Sigmoid colon (tissue), 7 donors: Measurements from ENCODE around the gene CUTC. TPM values are rescaled to one million over a fixed set of nuclear protein-coding genes. Genes with fewer than 3 reads are reported as not detected.
"Not testable (repeated sequence)": the region's sequence is repeated elsewhere in the genome, so short reads cannot be mapped to it uniquely, and the experiment has no call there.

Source experiments
- DNase-seq: peaks from one replicate; pipeline ENCODE4 v3.0.0-alpha.2; 2019
- H3K27ac ChIP-seq, 4 donors: fragments of 200-600 bp; sonication (generic); one replicate each; pipeline ENCODE4 v1.5.1; 2016 to 2019; ENCODE audit warnings: mild to moderate bottlenecking in 1 of 4
- H3K27me3 ChIP-seq, 3 donors: fragments of 200-600 bp; sonication (generic); one replicate each; pipeline ENCODE4 v1.5.1; 2019; ENCODE audit warnings: mild to moderate bottlenecking in 1 of 3
- H3K36me3 ChIP-seq, 4 donors: fragments of 200-600 bp; sonication (generic); one replicate each; pipeline ENCODE4 v1.5.1; 2016 to 2019
- H3K4me1 ChIP-seq, 4 donors: fragments of 200-600 bp; sonication (generic); one replicate each; pipeline ENCODE4 v1.5.1; 2017 to 2019
- H3K4me3 ChIP-seq, 4 donors: fragments of 200-600 bp; sonication (generic); one replicate each; pipeline ENCODE4 v1.5.1; 2017 to 2019; ENCODE audit warnings: mild to moderate bottlenecking in 2 of 4, moderate library complexity in 1 of 4
- H3K9me3 ChIP-seq, 4 donors: fragments of 200-600 bp in 3 of 4; sonication (generic) in 3 of 4; one replicate each; pipeline versions ENCODE4 v1.5.1 to v1.6.1; 2013 to 2019
- EP300 ChIP-seq, 4 donors: sonication (generic); formaldehyde crosslinking; IDR thresholded peaks; one replicate each; pipeline ENCODE4 v1.6.1; 2017; ENCODE audit warnings: antibody characterized with exemption in 4 of 4
- POLR2A ChIP-seq, 2 donors: fragments of 450-650 bp; IDR thresholded peaks; one replicate each; pipeline ENCODE4 v1.6.1; 2016; ENCODE audit warnings: antibody characterized with exemption in 2 of 2, mild to moderate bottlenecking in 2 of 2, moderate library complexity in 2 of 2
- POLR2AphosphoS5 ChIP-seq, 4 donors: sonication (generic); formaldehyde crosslinking; IDR thresholded peaks; one replicate each; pipeline ENCODE4 v1.6.1; 2017; ENCODE audit warnings: antibody characterized with exemption in 4 of 4
- WGBS, 2 donors: extraction: QIAGEN DNeasy Blood & Tissue Kit; methylation state at CpG; one replicate each; pipeline ENCODE4 v1.1.7; 2013; 5-methylcytosine and 5-hydroxymethylcytosine counted together
- intact Hi-C: fragments of 100-400 bp; cut with DNase I; formaldehyde crosslinking; loops from one replicate; pipeline ENCODE4 v1.15.1; 2023
- polyA plus RNA-seq, 3 donors: library from polyadenylated mRNA; stranded (reverse); fragments of 200-250 nt; gene quantifications; one replicate each; pipeline ENCODE4 v1.2.3, GENCODE V29; 2013
- total RNA-seq, 4 donors: library from RNA; depleted of rRNA; stranded (reverse); fragments of >200 nt; gene quantifications; one replicate each; pipeline ENCODE4 v1.1.0, GENCODE V29; 2016
- TF ChIP-seq, protein P1 (sequence below), 4 experiments: fragments of 450-650 bp in 3 of 4; fragments of 200-600 bp in 1 of 4; IDR thresholded peaks; one replicate each; pipeline ENCODE4 v1.5.1; 2016 to 2019; ENCODE audit warnings: antibody characterized with exemption in 4 of 4, mild to moderate bottlenecking in 3 of 4, moderate library complexity in 2 of 4
- donor health status: healthy with polysubstance abuse.
- donor health status: Bipolar disorder and iron deficiency.
- donor health status: healthy.

CUTC gene
- total and polyA plus RNA-seq, 7 donors, result 16.4 to 30.7 (median 29.4) TPM

GRCh38 chr10:99742254-99742653 lies 10.2 kb downstream of the CUTC start:
- H3K36me3 ChIP-seq, result peaks cover 6 to 94% (median 41%) of the 10 kb centered on the region in 4 donors

GRCh38 chr10:99742701-99743100 lies 10.7 kb downstream of the CUTC start:
- TF ChIP-seq, protein P1, sequence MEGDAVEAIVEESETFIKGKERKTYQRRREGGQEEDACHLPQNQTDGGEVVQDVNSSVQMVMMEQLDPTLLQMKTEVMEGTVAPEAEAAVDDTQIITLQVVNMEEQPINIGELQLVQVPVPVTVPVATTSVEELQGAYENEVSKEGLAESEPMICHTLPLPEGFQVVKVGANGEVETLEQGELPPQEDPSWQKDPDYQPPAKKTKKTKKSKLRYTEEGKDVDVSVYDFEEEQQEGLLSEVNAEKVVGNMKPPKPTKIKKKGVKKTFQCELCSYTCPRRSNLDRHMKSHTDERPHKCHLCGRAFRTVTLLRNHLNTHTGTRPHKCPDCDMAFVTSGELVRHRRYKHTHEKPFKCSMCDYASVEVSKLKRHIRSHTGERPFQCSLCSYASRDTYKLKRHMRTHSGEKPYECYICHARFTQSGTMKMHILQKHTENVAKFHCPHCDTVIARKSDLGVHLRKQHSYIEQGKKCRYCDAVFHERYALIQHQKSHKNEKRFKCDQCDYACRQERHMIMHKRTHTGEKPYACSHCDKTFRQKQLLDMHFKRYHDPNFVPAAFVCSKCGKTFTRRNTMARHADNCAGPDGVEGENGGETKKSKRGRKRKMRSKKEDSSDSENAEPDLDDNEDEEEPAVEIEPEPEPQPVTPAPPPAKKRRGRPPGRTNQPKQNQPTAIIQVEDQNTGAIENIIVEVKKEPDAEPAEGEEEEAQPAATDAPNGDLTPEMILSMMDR (IDR thresholded peaks at IDR 0.05), result no peak
- TF ChIP-seq POLR2A (IDR thresholded peaks at IDR 0.05) (no peak), EP300 (IDR thresholded peaks at IDR 0.05) (no peak), POLR2AphosphoS5 (IDR thresholded peaks at IDR 0.05) (no peak)
- Histone ChIP-seq H3K4me3 (no peak overlapping the region), H3K9me3 (peaks cover 0 to 12% (median 0%) of the 10 kb centered on the region in 4 donors), H3K4me1 (peaks cover 0 to 20% (median 6%) of the 10 kb centered on the region in 4 donors), H3K36me3 (peaks cover 10 to 94% (median 43%) of the 10 kb centered on the region in 4 donors), H3K27me3 (no peaks in the 10 kb centered on the region), H3K27ac (no peak overlapping the region)
- intact Hi-C loops, result no loop called here
- DNase-seq, result no peak
- 66 to 71% methylated on average over 2 of the region's 2 CpGs for WGBS, 2 donors

More at GRCh38 chr10:99742254-99742653, 10.2 kb downstream of the CUTC start:
- Histone ChIP-seq H3K27ac (no peak overlapping the region), H3K9me3 (peaks cover 0 to 12% (median 0%) of the 10 kb centered on the region in 4 donors), H3K4me1 (peaks cover 0 to 20% (median 6%) of the 10 kb centered on the region in 4 donors), H3K27me3 (no peaks in the 10 kb centered on the region), H3K4me3 (no peak overlapping the region)
- intact Hi-C loops, result no loop called here
- DNase-seq, result no peak
- TF ChIP-seq POLR2A (IDR thresholded peaks at IDR 0.05) (no peak), POLR2AphosphoS5 (IDR thresholded peaks at IDR 0.05) (no peak), EP300 (IDR thresholded peaks at IDR 0.05) (no peak)
- TF ChIP-seq, protein P1 (IDR thresholded peaks at IDR 0.05), result no peak

- Histone ChIP-seq H3K4me3 (no peak overlapping the region), H3K27me3 (no peaks in the 10 kb centered on the region), H3K4me1 (peaks cover 0 to 20% (median 6%) of the 10 kb centered on the region in 4 donors), H3K9me3 (peaks cover 0 to 12% (median 0%) of the 10 kb centered on the region in 4 donors), H3K27ac (no peak overlapping the region), H3K36me3 (peaks cover 17 to 97% (median 47%) of the 10 kb centered on the region in 4 donors)
- TF ChIP-seq POLR2AphosphoS5 (IDR thresholded peaks at IDR 0.05) (no peak), EP300 (IDR thresholded peaks at IDR 0.05) (no peak), POLR2A (IDR thresholded peaks at IDR 0.05) (no peak)
- TF ChIP-seq, protein P1 (IDR thresholded peaks at IDR 0.05), result no peak
- intact Hi-C loops, result no loop called here
- no peak for DNase-seq
- 63 to 77% methylated on average over 3 of the region's 3 CpGs for WGBS, 2 donors
These were observed 11.8 kb downstream of the CUTC start for GRCh38 chr10:99743841-99744240.

GRCh38 chr10:99746166-99746565 lies 14.1 kb downstream of the CUTC start:
- intact Hi-C loops, H3K4me3 ChIP-seq, DNase-seq, H3K27ac ChIP-seq, H3K9me3 ChIP-seq, H3K27me3 ChIP-seq: not testable (repeated sequence)
- H3K36me3 ChIP-seq, result peaks cover 21 to 95% (median 34%) of the 10 kb centered on the region in 4 donors
- peaks cover 0 to 20% (median 6%) of the 10 kb centered on the region in 4 donors for H3K4me1 ChIP-seq
- 96% methylated on average over 2 of the region's 2 CpGs for WGBS, 2 donors

GRCh38 chr10:99748823-99749451 lies 16.9 kb downstream of the CUTC start:
- TF ChIP-seq POLR2AphosphoS5 (IDR thresholded peaks at IDR 0.05) (no peak), EP300 (IDR thresholded peaks at IDR 0.05) (no peak), POLR2A (IDR thresholded peaks at IDR 0.05) (no peak)
- TF ChIP-seq, protein P1 (IDR thresholded peaks at IDR 0.05), result no peak
- Histone ChIP-seq H3K9me3 (no peaks in the 10 kb centered on the region), H3K27me3 (no peaks in the 10 kb centered on the region), H3K4me3 (no peak overlapping the region), H3K36me3 (peaks cover 17 to 82% (median 26%) of the 10 kb centered on the region in 4 donors), H3K27ac (no peak overlapping the region), H3K4me1 (no peaks in the 10 kb centered on the region)
- DNase-seq, result no peak
- 95 to 98% methylated on average over 2 of the region's 2 CpGs for WGBS, 2 donors
- intact Hi-C loops, result no loop called here
